Measurements from ENCODE around the gene ROBO2.

ROBO2 gene

DNA sequence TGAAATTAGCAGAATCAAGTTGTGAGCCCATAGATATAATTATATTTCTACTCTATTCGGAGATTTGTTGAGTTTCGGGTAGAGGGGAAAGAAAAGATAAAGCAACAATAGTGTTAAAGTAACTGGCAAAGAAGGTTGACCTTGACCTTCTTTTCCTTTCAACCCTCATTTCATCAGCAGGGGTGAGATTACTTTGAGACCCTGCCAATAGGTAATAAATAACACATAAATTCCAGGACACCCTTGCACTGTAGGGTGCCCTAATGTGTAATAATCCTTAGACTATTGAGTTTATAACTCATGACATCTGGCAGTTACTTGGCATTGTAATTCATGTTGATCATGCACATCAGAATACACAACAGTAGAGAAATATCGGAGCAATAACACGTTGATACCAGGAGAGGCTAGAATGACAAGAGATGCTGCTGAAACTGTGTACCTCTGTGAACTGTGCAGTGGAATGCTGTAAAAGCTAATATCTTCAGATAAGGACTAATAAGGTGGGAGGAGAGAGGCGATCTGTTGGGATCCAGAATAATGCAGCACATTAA, 426.7 kb downstream of the ROBO2 start:
- no peak overlapping the region for H4K12ac ChIP-seq (ENCODE audit: low read depth, low read length)
- no peak overlapping the region for H4K91ac ChIP-seq (ENCODE audit: low read depth, low read length)
- WGBS (ENCODE audit: extremely low coverage, insufficient coverage, insufficient read length), result no CpG with 5 or more reads among the region's 5 CpGs

GRCh38 chr3:77467702-77468625, 428.1 kb downstream of the ROBO2 start:
- Histone ChIP-seq H3K79me1 (ENCODE audit: low read length) (no peaks in the 10 kb centered on the region), H4K91ac (ENCODE audit: low read depth, low read length) (no peak overlapping the region), H2AFZ (ENCODE audit: insufficient read depth, low read length, poor library complexity) (no peak overlapping the region), H2BK5ac (ENCODE audit: low read depth, low read length, poor library complexity) (no peak overlapping the region), H3K4ac (ENCODE audit: low read depth, low read length) (no peak overlapping the region), H3K18ac (ENCODE audit: low read length) (no peak overlapping the region), H3K79me2 (ENCODE audit: control insufficient read depth, insufficient read depth, low read length, poor library complexity) (no peaks in the 10 kb centered on the region), H2AK5ac (ENCODE audit: low read length) (no peak overlapping the region), H3K9ac (ENCODE audit: low read length) (no peak overlapping the region), H2BK12ac (ENCODE audit: low read length) (no peak overlapping the region), H2BK120ac (ENCODE audit: insufficient read depth, low read length, poor library complexity) (no peak overlapping the region), H3K14ac (ENCODE audit: low read length) (no peak overlapping the region), H3K27ac (ENCODE audit: low read depth, low read length) (no peak overlapping the region), H3K4me2 (ENCODE audit: low read length) (no peak overlapping the region), H3K36me3 (ENCODE audit: control insufficient read depth in 1 of 2, insufficient read depth in 2 of 2, low read length in 2 of 2) (no peaks in the 10 kb centered on the region), H3K9me3 (ENCODE audit: insufficient read depth, low read depth, low read length) (no peaks in the 10 kb centered on the region), H4K8ac (ENCODE audit: low read depth, low read length) (no peak overlapping the region), H3K4me3 (ENCODE audit: low read depth, low read length) (no peak overlapping the region), H3K4me1 (ENCODE audit: control insufficient read depth in 1 of 2, insufficient read depth in 2 of 2, low read length in 2 of 2) (no peaks in the 10 kb centered on the region), H3K27me3 (ENCODE audit: insufficient read depth, low read length) (no peaks in the 10 kb centered on the region), H4K12ac (ENCODE audit: low read depth, low read length) (no peak overlapping the region), H3K23ac (ENCODE audit: low read length) (no peak overlapping the region)
- no peak for DNase-seq
- WGBS (ENCODE audit: extremely low coverage, insufficient coverage, insufficient read length), result no CpG with 5 or more reads among the region's 8 CpGs

More for the DNA sequence above, 426.7 kb downstream of the ROBO2 start:
- H2BK12ac ChIP-seq (ENCODE audit: low read length), result no peak overlapping the region
- H3K14ac ChIP-seq (ENCODE audit: low read length), result no peak overlapping the region
- no peaks in the 10 kb centered on the region for H3K79me2 ChIP-seq (ENCODE audit: control insufficient read depth, insufficient read depth, low read length, poor library complexity)
- no peak overlapping the region for H3K4me2 ChIP-seq (ENCODE audit: low read length)
- no peak overlapping the region for H3K4ac ChIP-seq (ENCODE audit: low read depth, low read length)
- H3K18ac ChIP-seq (ENCODE audit: low read length), result no peak overlapping the region
- no peak overlapping the region for H3K9ac ChIP-seq (ENCODE audit: low read length)
- H3K27me3 ChIP-seq (ENCODE audit: insufficient read depth, low read length), result no peaks in the 10 kb centered on the region
- no peak overlapping the region for H2AK5ac ChIP-seq (ENCODE audit: low read length)
- DNase-seq, result no peak
- no peak overlapping the region for H2BK120ac ChIP-seq (ENCODE audit: insufficient read depth, low read length, poor library complexity)
- no peaks in the 10 kb centered on the region for H3K4me1 ChIP-seq (ENCODE audit: control insufficient read depth in 1 of 2, insufficient read depth in 2 of 2, low read length in 2 of 2)
- no peak overlapping the region for H3K4me3 ChIP-seq (ENCODE audit: low read depth, low read length)
- H2AFZ ChIP-seq (ENCODE audit: insufficient read depth, low read length, poor library complexity), result no peak overlapping the region
- H4K8ac ChIP-seq (ENCODE audit: low read depth, low read length), result no peak overlapping the region
- H3K79me1 ChIP-seq (ENCODE audit: low read length), result no peaks in the 10 kb centered on the region
- H3K36me3 ChIP-seq (ENCODE audit: control insufficient read depth in 1 of 2, insufficient read depth in 2 of 2, low read length in 2 of 2), result no peaks in the 10 kb centered on the region
- H3K9me3 ChIP-seq (ENCODE audit: insufficient read depth, low read depth, low read length), result no peaks in the 10 kb centered on the region
- H2BK5ac ChIP-seq (ENCODE audit: low read depth, low read length, poor library complexity), result no peak overlapping the region
- H3K23ac ChIP-seq (ENCODE audit: low read length), result no peak overlapping the region
- no peak overlapping the region for H3K27ac ChIP-seq (ENCODE audit: low read depth, low read length)

DNA sequence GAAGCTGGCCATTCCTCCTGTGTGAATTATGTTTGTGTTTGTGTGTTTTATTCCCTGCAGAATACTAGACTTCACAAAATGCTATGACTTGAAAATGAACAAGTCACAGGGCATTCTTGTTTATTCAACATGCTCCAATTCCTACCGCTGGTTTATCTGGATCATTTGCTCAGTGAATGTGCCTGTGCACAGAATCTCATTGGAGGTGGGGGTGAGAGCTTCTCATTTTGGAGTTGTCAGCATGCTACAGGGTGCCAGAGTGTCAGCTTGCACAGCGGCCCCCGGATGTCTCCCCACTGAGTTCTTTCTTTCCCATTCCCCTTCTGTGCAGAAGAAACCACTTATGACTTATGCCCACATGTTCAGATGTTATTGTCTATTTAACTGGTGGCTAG, 428.7 kb downstream of the ROBO2 start:
- Histone ChIP-seq H3K9me3 (ENCODE audit: insufficient read depth, low read depth, low read length) (no peaks in the 10 kb centered on the region), H3K79me2 (ENCODE audit: control insufficient read depth, insufficient read depth, low read length, poor library complexity) (no peaks in the 10 kb centered on the region), H4K8ac (ENCODE audit: low read depth, low read length) (no peak overlapping the region), H3K27ac (ENCODE audit: low read depth, low read length) (no peak overlapping the region), H2AK5ac (ENCODE audit: low read length) (no peak overlapping the region), H2AFZ (ENCODE audit: insufficient read depth, low read length, poor library complexity) (no peak overlapping the region), H3K79me1 (ENCODE audit: low read length) (no peaks in the 10 kb centered on the region), H4K12ac (ENCODE audit: low read depth, low read length) (no peak overlapping the region), H3K4me2 (ENCODE audit: low read length) (no peak overlapping the region), H4K91ac (ENCODE audit: low read depth, low read length) (no peak overlapping the region), H3K23ac (ENCODE audit: low read length) (no peak overlapping the region), H3K36me3 (ENCODE audit: control insufficient read depth in 1 of 2, insufficient read depth in 2 of 2, low read length in 2 of 2) (no peaks in the 10 kb centered on the region), H3K9ac (ENCODE audit: low read length) (no peak overlapping the region), H3K18ac (ENCODE audit: low read length) (no peak overlapping the region), H3K4me3 (ENCODE audit: low read depth, low read length) (no peak overlapping the region), H2BK120ac (ENCODE audit: insufficient read depth, low read length, poor library complexity) (no peak overlapping the region), H3K27me3 (ENCODE audit: insufficient read depth, low read length) (no peaks in the 10 kb centered on the region), H3K4me1 (ENCODE audit: control insufficient read depth in 1 of 2, insufficient read depth in 2 of 2, low read length in 2 of 2) (no peaks in the 10 kb centered on the region), H2BK12ac (ENCODE audit: low read length) (no peak overlapping the region), H3K4ac (ENCODE audit: low read depth, low read length) (no peak overlapping the region), H2BK5ac (ENCODE audit: low read depth, low read length, poor library complexity) (no peak overlapping the region), H3K14ac (ENCODE audit: low read length) (no peak overlapping the region)
- no peak for DNase-seq
- no CpG with 5 or more reads among the region's 3 CpGs for WGBS (ENCODE audit: extremely low coverage, insufficient coverage, insufficient read length)

DNA sequence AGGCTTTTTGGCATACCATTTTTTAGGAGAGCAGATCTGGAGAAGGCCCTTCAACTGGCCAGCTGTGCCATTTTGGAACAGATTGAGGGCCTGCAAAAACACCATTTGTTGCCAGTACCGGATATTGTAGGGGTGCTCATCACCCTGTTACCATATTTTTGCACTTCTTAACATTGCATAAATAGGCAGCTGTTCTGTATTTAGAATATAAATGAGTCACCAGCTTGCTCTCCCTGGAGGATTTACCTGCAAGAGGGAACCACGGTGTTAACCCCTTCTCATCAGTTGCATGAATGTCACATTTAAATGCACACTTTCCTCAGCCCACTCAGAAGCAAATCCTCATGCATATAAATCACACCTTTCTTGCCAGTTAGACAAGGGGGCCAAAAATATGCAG, 435.6 kb downstream of the ROBO2 start:
- H2BK12ac ChIP-seq (ENCODE audit: low read length), result no peak overlapping the region
- H3K79me1 ChIP-seq (ENCODE audit: low read length), result no peaks in the 10 kb centered on the region
- no peak overlapping the region for H3K4ac ChIP-seq (ENCODE audit: low read depth, low read length)
- no peaks in the 10 kb centered on the region for H3K79me2 ChIP-seq (ENCODE audit: control insufficient read depth, insufficient read depth, low read length, poor library complexity)
- no peak overlapping the region for H4K91ac ChIP-seq (ENCODE audit: low read depth, low read length)
- no peak overlapping the region for H2AK5ac ChIP-seq (ENCODE audit: low read length)
- no peak overlapping the region for H4K12ac ChIP-seq (ENCODE audit: low read depth, low read length)
- H3K36me3 ChIP-seq (ENCODE audit: control insufficient read depth in 1 of 2, insufficient read depth in 2 of 2, low read length in 2 of 2), result no peaks in the 10 kb centered on the region
- no peak overlapping the region for H4K8ac ChIP-seq (ENCODE audit: low read depth, low read length)
- DNase-seq, result no peak
- H3K27me3 ChIP-seq (ENCODE audit: insufficient read depth, low read length), result no peaks in the 10 kb centered on the region
- H2BK120ac ChIP-seq (ENCODE audit: insufficient read depth, low read length, poor library complexity), result no peak overlapping the region
- H3K4me1 ChIP-seq (ENCODE audit: control insufficient read depth in 1 of 2, insufficient read depth in 2 of 2, low read length in 2 of 2), result no peaks in the 10 kb centered on the region
- no peak overlapping the region for H3K23ac ChIP-seq (ENCODE audit: low read length)
- no peak overlapping the region for H3K18ac ChIP-seq (ENCODE audit: low read length)
- no peaks in the 10 kb centered on the region for H3K9me3 ChIP-seq (ENCODE audit: insufficient read depth, low read depth, low read length)
- WGBS (ENCODE audit: extremely low coverage, insufficient coverage, insufficient read length), result no CpG with 5 or more reads among the region's 2 CpGs
- no peak overlapping the region for H2BK5ac ChIP-seq (ENCODE audit: low read depth, low read length, poor library complexity)
- H3K14ac ChIP-seq (ENCODE audit: low read length), result no peak overlapping the region
- H3K4me3 ChIP-seq (ENCODE audit: low read depth, low read length), result no peak overlapping the region
- H2AFZ ChIP-seq (ENCODE audit: insufficient read depth, low read length, poor library complexity), result no peak overlapping the region
- H3K4me2 ChIP-seq (ENCODE audit: low read length), result no peak overlapping the region
- no peak overlapping the region for H3K27ac ChIP-seq (ENCODE audit: low read depth, low read length)
- H3K9ac ChIP-seq (ENCODE audit: low read length), result no peak overlapping the region

Data from trophoblast cell (in vitro differentiated cells and primary cell).